ENCODE results near the gene NPAS3. TPM values are rescaled to one million over a fixed set of nuclear protein-coding genes. Genes with fewer than 3 reads are reported as not detected.

The NPAS3 gene
- total and polyA plus RNA-seq, 2 of the 13 experiments (the other 11 are each of a cell fraction or from before 2014, with no cell fraction given): not detected

DNA sequence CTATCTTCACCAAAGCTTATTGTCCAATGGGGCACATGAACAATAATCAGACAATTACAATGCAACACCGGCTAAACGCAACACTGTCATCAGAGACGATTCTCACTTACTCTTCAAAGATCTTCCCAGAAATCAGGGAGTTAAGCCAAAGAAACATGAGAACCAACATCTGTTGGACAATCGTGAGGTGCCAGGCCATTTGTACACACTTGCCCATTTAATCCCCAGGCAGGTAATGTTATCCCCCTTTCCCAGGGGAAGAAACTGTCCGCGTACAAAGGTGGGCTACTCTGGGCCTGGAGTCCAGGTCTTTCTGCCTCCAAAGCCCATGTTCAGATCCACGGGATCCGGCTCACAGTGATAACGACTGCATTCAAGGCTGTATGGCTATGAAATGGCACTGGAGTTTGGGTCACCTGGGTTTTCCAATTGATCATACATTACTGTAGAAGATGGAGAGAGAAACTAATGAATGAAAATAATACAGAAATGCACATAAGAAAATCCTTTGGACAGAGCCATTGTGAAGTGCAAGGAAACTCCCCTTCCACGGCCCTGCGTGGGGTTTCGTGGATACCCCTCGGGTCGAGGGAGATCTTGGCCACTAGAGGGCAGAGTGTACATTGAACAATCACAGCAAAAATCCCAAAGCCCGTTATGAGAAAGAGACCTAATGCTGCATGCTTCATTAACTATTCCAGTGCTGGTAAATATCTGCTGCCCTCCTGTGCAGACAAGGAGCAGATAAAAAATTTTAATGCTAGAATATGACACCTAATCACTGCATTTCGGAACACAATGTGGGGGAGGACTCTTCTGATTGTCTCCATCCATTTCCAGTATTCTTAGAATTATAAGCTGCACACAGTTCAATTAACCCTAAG, 900.8 kb downstream of the NPAS3 start (continued):
- TF ChIP-seq ZNF547 (CRISPR knock-in tag; IDR thresholded peaks at IDR 0.05) (no peak), FOXA1 (IDR thresholded peaks at IDR 0.05) (no peak), FOXA1 (CRISPR knock-in tag; IDR thresholded peaks at IDR 0.05) (no peak), PAWR (CRISPR knock-in tag; IDR thresholded peaks at IDR 0.05; ENCODE audit: borderline replicate concordance) (no peak), ISL2 (CRISPR knock-in tag; IDR thresholded peaks at IDR 0.05) (no peak), ZNF160 (CRISPR knock-in tag; IDR thresholded peaks at IDR 0.05) (no peak), GFI1 (CRISPR knock-in tag; IDR thresholded peaks at IDR 0.05; ENCODE audit: borderline replicate concordance) (peak; percentile 37; the same call in 1 of the 2 replicates), ZNF224 (CRISPR knock-in tag; IDR thresholded peaks at IDR 0.05) (no peak), ZNF383 (CRISPR knock-in tag; IDR thresholded peaks at IDR 0.05; ENCODE audit: borderline replicate concordance) (no peak), MBNL3 (CRISPR knock-in tag; conservative IDR thresholded peaks at IDR 0.05) (no peak), ZNF557 (CRISPR knock-in tag; IDR thresholded peaks at IDR 0.05) (no peak), ZNF773 (CRISPR knock-in tag; IDR thresholded peaks at IDR 0.05; ENCODE audit: borderline replicate concordance) (0 out of 2 replicates have a peak, but pooled peaks have one; percentile 21), NCOR1 (IDR thresholded peaks at IDR 0.05; ENCODE audit: borderline replicate concordance, low read length) (no peak), SP1 (IDR thresholded peaks at IDR 0.05) (no peak), SP1 (CRISPR knock-in tag; IDR thresholded peaks at IDR 0.05) (no peak), RBM39 (IDR thresholded peaks at IDR 0.05; ENCODE audit: low read depth, low read length, poor library complexity, severe bottlenecking) (no peak), JARID2 (CRISPR knock-in tag; IDR thresholded peaks at IDR 0.05; ENCODE audit: insufficient replicate concordance) (no peak), MAFK (conservative IDR thresholded peaks at IDR 0.05 in 1 of 2, IDR thresholded peaks at IDR 0.05 in 1 of 2; ENCODE audit: low read length in 2 of 2) (no peak), MEIS2 (CRISPR knock-in tag; IDR thresholded peaks at IDR 0.05) (no peak)
- TF ChIP-seq, protein P1, sequence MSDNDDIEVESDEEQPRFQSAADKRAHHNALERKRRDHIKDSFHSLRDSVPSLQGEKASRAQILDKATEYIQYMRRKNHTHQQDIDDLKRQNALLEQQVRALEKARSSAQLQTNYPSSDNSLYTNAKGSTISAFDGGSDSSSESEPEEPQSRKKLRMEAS (IDR thresholded peaks at IDR 0.05): no peak
- TF ChIP-seq, protein P2, sequence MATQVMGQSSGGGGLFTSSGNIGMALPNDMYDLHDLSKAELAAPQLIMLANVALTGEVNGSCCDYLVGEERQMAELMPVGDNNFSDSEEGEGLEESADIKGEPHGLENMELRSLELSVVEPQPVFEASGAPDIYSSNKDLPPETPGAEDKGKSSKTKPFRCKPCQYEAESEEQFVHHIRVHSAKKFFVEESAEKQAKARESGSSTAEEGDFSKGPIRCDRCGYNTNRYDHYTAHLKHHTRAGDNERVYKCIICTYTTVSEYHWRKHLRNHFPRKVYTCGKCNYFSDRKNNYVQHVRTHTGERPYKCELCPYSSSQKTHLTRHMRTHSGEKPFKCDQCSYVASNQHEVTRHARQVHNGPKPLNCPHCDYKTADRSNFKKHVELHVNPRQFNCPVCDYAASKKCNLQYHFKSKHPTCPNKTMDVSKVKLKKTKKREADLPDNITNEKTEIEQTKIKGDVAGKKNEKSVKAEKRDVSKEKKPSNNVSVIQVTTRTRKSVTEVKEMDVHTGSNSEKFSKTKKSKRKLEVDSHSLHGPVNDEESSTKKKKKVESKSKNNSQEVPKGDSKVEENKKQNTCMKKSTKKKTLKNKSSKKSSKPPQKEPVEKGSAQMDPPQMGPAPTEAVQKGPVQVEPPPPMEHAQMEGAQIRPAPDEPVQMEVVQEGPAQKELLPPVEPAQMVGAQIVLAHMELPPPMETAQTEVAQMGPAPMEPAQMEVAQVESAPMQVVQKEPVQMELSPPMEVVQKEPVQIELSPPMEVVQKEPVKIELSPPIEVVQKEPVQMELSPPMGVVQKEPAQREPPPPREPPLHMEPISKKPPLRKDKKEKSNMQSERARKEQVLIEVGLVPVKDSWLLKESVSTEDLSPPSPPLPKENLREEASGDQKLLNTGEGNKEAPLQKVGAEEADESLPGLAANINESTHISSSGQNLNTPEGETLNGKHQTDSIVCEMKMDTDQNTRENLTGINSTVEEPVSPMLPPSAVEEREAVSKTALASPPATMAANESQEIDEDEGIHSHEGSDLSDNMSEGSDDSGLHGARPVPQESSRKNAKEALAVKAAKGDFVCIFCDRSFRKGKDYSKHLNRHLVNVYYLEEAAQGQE (IDR thresholded peaks at IDR 0.05; ENCODE audit: borderline replicate concordance in 1 of 2, low read depth in 1 of 2, low read length in 2 of 2): no peak
- TF ChIP-seq, protein P3, sequence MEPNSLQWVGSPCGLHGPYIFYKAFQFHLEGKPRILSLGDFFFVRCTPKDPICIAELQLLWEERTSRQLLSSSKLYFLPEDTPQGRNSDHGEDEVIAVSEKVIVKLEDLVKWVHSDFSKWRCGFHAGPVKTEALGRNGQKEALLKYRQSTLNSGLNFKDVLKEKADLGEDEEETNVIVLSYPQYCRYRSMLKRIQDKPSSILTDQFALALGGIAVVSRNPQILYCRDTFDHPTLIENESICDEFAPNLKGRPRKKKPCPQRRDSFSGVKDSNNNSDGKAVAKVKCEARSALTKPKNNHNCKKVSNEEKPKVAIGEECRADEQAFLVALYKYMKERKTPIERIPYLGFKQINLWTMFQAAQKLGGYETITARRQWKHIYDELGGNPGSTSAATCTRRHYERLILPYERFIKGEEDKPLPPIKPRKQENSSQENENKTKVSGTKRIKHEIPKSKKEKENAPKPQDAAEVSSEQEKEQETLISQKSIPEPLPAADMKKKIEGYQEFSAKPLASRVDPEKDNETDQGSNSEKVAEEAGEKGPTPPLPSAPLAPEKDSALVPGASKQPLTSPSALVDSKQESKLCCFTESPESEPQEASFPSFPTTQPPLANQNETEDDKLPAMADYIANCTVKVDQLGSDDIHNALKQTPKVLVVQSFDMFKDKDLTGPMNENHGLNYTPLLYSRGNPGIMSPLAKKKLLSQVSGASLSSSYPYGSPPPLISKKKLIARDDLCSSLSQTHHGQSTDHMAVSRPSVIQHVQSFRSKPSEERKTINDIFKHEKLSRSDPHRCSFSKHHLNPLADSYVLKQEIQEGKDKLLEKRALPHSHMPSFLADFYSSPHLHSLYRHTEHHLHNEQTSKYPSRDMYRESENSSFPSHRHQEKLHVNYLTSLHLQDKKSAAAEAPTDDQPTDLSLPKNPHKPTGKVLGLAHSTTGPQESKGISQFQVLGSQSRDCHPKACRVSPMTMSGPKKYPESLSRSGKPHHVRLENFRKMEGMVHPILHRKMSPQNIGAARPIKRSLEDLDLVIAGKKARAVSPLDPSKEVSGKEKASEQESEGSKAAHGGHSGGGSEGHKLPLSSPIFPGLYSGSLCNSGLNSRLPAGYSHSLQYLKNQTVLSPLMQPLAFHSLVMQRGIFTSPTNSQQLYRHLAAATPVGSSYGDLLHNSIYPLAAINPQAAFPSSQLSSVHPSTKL (CRISPR knock-in tag; IDR thresholded peaks at IDR 0.05): peak; percentile 61

All from HepG2 (cell line).